Neutrophil (primary cell): ENCODE measurements around the gene NRDE2.

Experiments
- H3K27ac ChIP-seq: fragments of 200-600 bp; sonication (generic); 2 replicates; pipeline ENCODE4 v1.5.1; 2016; ENCODE audit warnings: mild to moderate bottlenecking, moderate library complexity
- H3K27me3 ChIP-seq: fragments of 200-600 bp; sonication (generic); 2 replicates; pipeline ENCODE4 v1.6.0; 2016; ENCODE audit warnings: mild to moderate bottlenecking
- H3K36me3 ChIP-seq: fragments of 200-600 bp; sonication (generic); 2 replicates; pipeline ENCODE4 v1.5.1; 2017
- H3K4me1 ChIP-seq, 2 experiments: fragments of 200-600 bp in 1 of 2; sonication (generic) in 1 of 2; 1 replicate in 1 of 2; 2 replicates in 1 of 2; pipeline versions ENCODE4 v1.5.1 to v1.6.1; 2013 to 2016; ENCODE audit warnings: low read depth in 1 of 2, low read length in 1 of 2, mild to moderate bottlenecking in 1 of 2, moderate library complexity in 1 of 2; ENCODE audit not compliant: control insufficient read depth in 1 of 2, insufficient read depth in 1 of 2
- H3K4me3 ChIP-seq, 2 experiments: fragments of 200-600 bp in 1 of 2; sonication (generic) in 1 of 2; 1 replicate in 1 of 2; 2 replicates in 1 of 2; pipeline ENCODE4 v1.5.1; 2013 to 2016; ENCODE audit warnings: low read depth in 1 of 2, low read length in 1 of 2, mild to moderate bottlenecking in 1 of 2, moderate library complexity in 1 of 2
- H3K9me3 ChIP-seq: fragments of 200-600 bp; sonication (generic); 2 replicates; pipeline ENCODE4 v1.5.1; 2016
- CTCF ChIP-seq: fragments of 200-600 bp; sonication (generic); IDR thresholded peaks from 2 replicates; pipeline ENCODE4 v1.5.1; 2016; ENCODE audit warnings: antibody characterized with exemption

Gene NRDE2

GRCh38 chr14:90361865-90362557 is 30.3 kb upstream of the NRDE2 start:
- Histone ChIP-seq H3K4me3 (no peak overlapping the region), H3K9me3 (no peaks in the 10 kb centered on the region), H3K27me3 (peaks cover 28% of the 10 kb centered on the region), H3K4me1 (no peaks in the 10 kb centered on the region), H3K27ac (no peak overlapping the region), H3K36me3 (no peaks in the 10 kb centered on the region)
- no peak for TF ChIP-seq CTCF

- no peaks in the 10 kb centered on the region for H3K9me3 ChIP-seq
- no peaks in the 10 kb centered on the region for H3K4me1 ChIP-seq
- no peak overlapping the region for H3K27ac ChIP-seq
- peaks cover 36% of the 10 kb centered on the region for H3K27me3 ChIP-seq
- TF ChIP-seq CTCF, result no peak
- H3K4me3 ChIP-seq, result no peak overlapping the region
- no peaks in the 10 kb centered on the region for H3K36me3 ChIP-seq
Observed at GRCh38 chr14:90358359-90358758, 26.6 kb upstream of the NRDE2 start.

DNA sequence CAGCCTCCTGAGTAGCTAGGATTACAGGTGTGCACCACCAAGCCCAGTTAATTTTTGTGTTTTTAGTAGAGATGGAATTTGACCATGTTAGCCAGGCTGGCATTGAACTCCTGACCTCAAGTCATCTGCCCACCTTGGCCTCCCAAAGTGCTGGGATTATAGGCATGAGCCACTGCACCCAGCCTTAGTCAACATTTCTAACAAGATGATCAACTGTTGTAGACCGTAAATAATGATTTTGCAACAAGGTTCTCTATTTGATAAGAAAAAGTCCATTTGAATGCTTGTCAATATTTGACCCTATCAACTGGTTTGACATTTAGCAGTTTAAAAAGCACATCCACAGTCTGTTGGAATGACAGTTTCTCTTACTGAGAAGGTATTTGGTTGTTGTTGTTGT is 25.2 kb upstream of the NRDE2 start:
- H3K4me3 ChIP-seq, result no peak overlapping the region
- H3K27me3 ChIP-seq, result peaks cover 36% of the 10 kb centered on the region
- no peak overlapping the region for H3K27ac ChIP-seq
- no peaks in the 10 kb centered on the region for H3K4me1 ChIP-seq
- no peaks in the 10 kb centered on the region for H3K9me3 ChIP-seq
- H3K36me3 ChIP-seq, result no peaks in the 10 kb centered on the region
- no peak for TF ChIP-seq CTCF

GRCh38 chr14:90355540-90356518 is 24.1 kb upstream of the NRDE2 start:
- Histone ChIP-seq H3K27ac (no peak overlapping the region), H3K36me3 (no peaks in the 10 kb centered on the region), H3K4me1 (no peaks in the 10 kb centered on the region), H3K9me3 (no peaks in the 10 kb centered on the region), H3K4me3 (no peak overlapping the region), H3K27me3 (peaks cover 36% of the 10 kb centered on the region)
- no peak for TF ChIP-seq CTCF

- no peak for TF ChIP-seq CTCF
- H3K36me3 ChIP-seq, result no peaks in the 10 kb centered on the region
- no peaks in the 10 kb centered on the region for H3K4me1 ChIP-seq
- no peak overlapping the region for H3K27ac ChIP-seq
- H3K4me3 ChIP-seq, result no peak overlapping the region
- H3K9me3 ChIP-seq, result no peaks in the 10 kb centered on the region
- peaks cover 34% of the 10 kb centered on the region for H3K27me3 ChIP-seq
Observed at GRCh38 chr14:90354551-90355298, 23.0 kb upstream of the NRDE2 start.
